HCT116 (cell line): ENCODE measurements around the gene IRS1. TPM values are rescaled to one million over a fixed set of nuclear protein-coding genes. Genes with fewer than 3 reads are reported as not detected.

Source experiments
- ATAC-seq: fragments of 200-7000 bp; cut with Tn5 transposase; 2 replicates; pipeline ENCODE4 v1.9.1; 2020; ENCODE audit warnings: mild to moderate bottlenecking, moderate library complexity
- BruUV-seq: library from RNA; stranded (reverse); fragments of 400-500 nt; replicated peaks from 2 replicates; lab custom pipeline; 2021; lab: Mats Ljungman, UMichigan
- CTCF ChIA-PET: fragments of 300-600 bp; sonication (Branson Sonifier 250); formaldehyde crosslinking; loops from one replicate; lab custom pipeline; 2021; ENCODE audit warnings: antibody characterized with exemption; lab: Charles Lee
- POLR2A ChIA-PET: fragments of 300-600, 350-600 bp; sonication (Branson Sonifier 250); formaldehyde crosslinking; loops from one replicate; lab custom pipeline; 2021; ENCODE audit warnings: antibody characterized with exemption; lab: Charles Lee
- RAD21 ChIA-PET, 2 experiments: fragments of 300-600 bp; sonication (Branson Sonifier 250); formaldehyde crosslinking; loops; one replicate each; lab custom pipeline; 2023; ENCODE audit warnings: low total read pairs in 2 of 2; ENCODE audit not compliant: uncharacterized antibody in 2 of 2, unreplicated experiment in 2 of 2, low non-redundant PET in 1 of 2; lab: Charles Lee
- DNase-seq: peaks from one replicate; pipeline ENCODE4 v3.0.0-alpha.2; 2010; ENCODE audit warnings: low read depth, low spot score
- H2AFZ ChIP-seq: fragments of 200-600 bp; shearing (Covaris generic), sonication (generic); 2 replicates; pipeline ENCODE4 v1.6.1; 2017; ENCODE audit warnings: low read depth, mixed run types, mixed read lengths, antibody characterized with exemption, low read length; ENCODE audit not compliant: poor library complexity, severe bottlenecking
- H3K27ac ChIP-seq: 2 replicates; pipeline ENCODE4 v1.5.1; 2012; ENCODE audit warnings: low read depth, low read length
- H3K27me3 ChIP-seq: fragments of 200-600 bp; sonication (generic); 2 replicates; pipeline ENCODE4 v1.6.1; 2016; ENCODE audit warnings: mixed run types, low read length, mixed read lengths; ENCODE audit not compliant: insufficient read depth
- H3K36me3 ChIP-seq, 2 experiments: fragments of 200-500 bp in 1 of 2; fragments of 200-600 bp in 1 of 2; sonication (Bioruptor generic) in 1 of 2; sonication (generic) in 1 of 2; 2 replicates each; pipeline versions ENCODE4 v1.5.1 to v1.6.1; 2014 to 2016; ENCODE audit warnings: low read length in 2 of 2, inconsistent platforms in 1 of 2, mixed read lengths in 1 of 2, mixed run types in 1 of 2; ENCODE audit not compliant: insufficient read depth in 2 of 2, control insufficient read depth in 1 of 2
- H3K4me1 ChIP-seq, 2 experiments: fragments of 200-600 bp in 1 of 2; sonication (generic) in 1 of 2; 2 replicates each; pipeline versions ENCODE4 v1.5.1 to v1.6.1; 2012 to 2017; ENCODE audit warnings: low read length in 2 of 2, inconsistent platforms in 1 of 2, mild to moderate bottlenecking in 1 of 2, mixed read lengths in 1 of 2, mixed run types in 1 of 2, moderate library complexity in 1 of 2; ENCODE audit not compliant: insufficient read depth in 2 of 2, control insufficient read depth in 1 of 2
- H3K4me2 ChIP-seq: fragments of 200-600 bp; sonication (generic); 2 replicates; pipeline ENCODE4 v1.6.1; 2017; ENCODE audit warnings: mixed run types, low read length, mixed read lengths
- H3K4me3 ChIP-seq, 2 experiments: fragments of 200-600 bp in 1 of 2; sonication (generic) in 1 of 2; replicated peaks in 1 of 2; 2 replicates each; pipeline ENCODE4 v1.5.1; 2011 to 2016; ENCODE audit warnings: low read length in 2 of 2, control low read depth in 1 of 2, low read depth in 1 of 2, mild to moderate bottlenecking in 1 of 2, mixed read lengths in 1 of 2, mixed run types in 1 of 2
- H3K79me2 ChIP-seq: fragments of 200-600 bp; sonication (generic); 2 replicates; pipeline ENCODE4 v1.6.1; 2017; ENCODE audit warnings: mild to moderate bottlenecking, mixed run types, low read length, moderate library complexity, mixed read lengths; ENCODE audit not compliant: insufficient read depth
- H3K9ac ChIP-seq: fragments of 200-600 bp; sonication (generic); 2 replicates; pipeline ENCODE4 v1.6.1; 2016; ENCODE audit warnings: low read length, mixed read lengths
- H3K9me2 ChIP-seq: fragments of 200-600 bp; sonication (generic), shearing (Covaris generic); 2 replicates; pipeline ENCODE4 v1.6.1; 2017; ENCODE audit warnings: mixed run types, mild to moderate bottlenecking, moderate library complexity; ENCODE audit not compliant: insufficient read depth
- H3K9me3 ChIP-seq, 2 experiments: fragments of 200-500 bp in 1 of 2; fragments of 200-600 bp in 1 of 2; sonication (Bioruptor generic) in 1 of 2; sonication (generic) in 1 of 2; 2 replicates each; pipeline ENCODE4 v1.6.1; 2014 to 2017; ENCODE audit warnings: low read length in 2 of 2, mixed read lengths in 2 of 2, inconsistent platforms in 1 of 2, low read depth in 1 of 2, mild to moderate bottlenecking in 1 of 2, mixed run types in 1 of 2, moderate library complexity in 1 of 2; ENCODE audit not compliant: control insufficient read depth in 1 of 2, insufficient read depth in 1 of 2
- H4K20me1 ChIP-seq: fragments of 200-600 bp; sonication (generic), shearing (Covaris generic); 2 replicates; pipeline ENCODE4 v1.6.1; 2017; ENCODE audit warnings: mixed run types, mild to moderate bottlenecking, moderate library complexity; ENCODE audit not compliant: insufficient read depth
- CBX3 ChIP-seq: IDR thresholded peaks from 2 replicates; pipeline ENCODE4 v1.6.1; 2012; ENCODE audit warnings: low read depth
- EGR1 ChIP-seq: IDR thresholded peaks from 2 replicates; pipeline ENCODE4 v1.6.1; 2012; ENCODE audit warnings: low read depth
- ELF1 ChIP-seq: IDR thresholded peaks from 2 replicates; pipeline ENCODE4 v1.6.1; 2012; ENCODE audit warnings: low read depth, borderline replicate concordance
- EZH2phosphoT487 ChIP-seq: fragments of 200-600 bp; IDR thresholded peaks from 2 replicates; pipeline ENCODE4 v1.6.1; 2018; ENCODE audit warnings: antibody characterized with exemption, borderline replicate concordance
- JUND ChIP-seq: IDR thresholded peaks from 2 replicates; pipeline ENCODE4 v1.6.1; 2012
- POLR2A ChIP-seq: IDR thresholded peaks from 2 replicates; pipeline ENCODE4 v1.7.0; 2011; ENCODE audit warnings: borderline replicate concordance; ENCODE audit not compliant: insufficient read depth, insufficient read length; ENCODE audit errors: extremely low read depth
- TCF7L2 ChIP-seq: IDR thresholded peaks from 2 replicates; pipeline ENCODE4 v1.7.0; 2011; ENCODE audit warnings: borderline replicate concordance, inconsistent platforms; ENCODE audit not compliant: insufficient read depth, insufficient read length; ENCODE audit errors: extremely low read depth
- intact Hi-C: fragments of 100-400 bp; cut with micrococcal nuclease; formaldehyde crosslinking; loops from 2 replicates; pipeline ENCODE4 v1.10.0; 2022
- total RNA-seq: library from RNA; stranded (reverse); gene quantifications from one replicate; pipeline ENCODE4 v1.2.1, GENCODE V29; 2021; ENCODE audit not compliant: unreplicated experiment
- TF ChIP-seq, protein P1 (sequence below): IDR thresholded peaks from 2 replicates; pipeline ENCODE4 v1.6.1; 2011; ENCODE audit warnings: mild to moderate bottlenecking, low read length, moderate library complexity; ENCODE audit not compliant: insufficient replicate concordance; ENCODE audit errors: extremely low read depth
- TF ChIP-seq, protein P2 (sequence below): IDR thresholded peaks from 2 replicates; pipeline ENCODE4 v1.6.1; 2012; ENCODE audit warnings: low read depth
- TF ChIP-seq, protein P3 (sequence below): IDR thresholded peaks from 2 replicates; pipeline ENCODE4 v1.6.1; 2012

Gene IRS1
- total RNA-seq, 1 experiment from 2014 or later, result 88.8 TPM

DNA sequence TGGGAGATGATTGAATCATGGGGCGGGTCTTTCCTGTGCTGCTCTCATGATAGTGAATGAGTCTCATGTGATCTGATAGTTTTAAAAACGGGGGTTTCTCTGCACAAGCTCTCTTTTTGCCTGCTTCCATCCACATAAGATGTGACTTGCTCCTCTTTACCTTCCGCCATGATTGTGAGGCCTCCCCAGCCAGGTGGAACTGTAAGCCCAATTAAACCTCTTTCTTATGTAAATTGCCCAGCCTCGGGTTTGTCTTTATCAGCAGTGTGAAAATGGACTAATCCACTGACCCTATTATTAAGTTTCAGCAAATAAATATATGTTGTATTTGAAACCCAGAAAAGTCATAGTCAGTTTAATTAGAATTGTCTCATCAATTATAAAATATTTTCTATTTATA lies 22.0 kb downstream of the IRS1 start:
- Histone ChIP-seq H3K36me3 (peaks cover 0 to 43% of the 10 kb centered on the region in 2 experiments; a peak in 3 of 4 replicates), H3K9ac (no peak overlapping the region), H3K4me2 (no peak overlapping the region), H3K27me3 (no peaks in the 10 kb centered on the region), H3K9me2 (no peaks in the 10 kb centered on the region), H3K79me2 (peaks cover 99% of the 10 kb centered on the region), H2AFZ (no peak overlapping the region), H4K20me1 (no peaks in the 10 kb centered on the region), H3K4me1 (peaks cover 42 to 47% of the 10 kb centered on the region in 2 experiments), H3K9me3 (no peaks in the 10 kb centered on the region), H3K4me3 (no peak overlapping the region), H3K27ac (no peak overlapping the region; the same call in 1 of the 2 replicates)
- no TSS peak for BruUV-seq
- ChIA-PET POLR2A (no interaction called here), CTCF (interaction anchor here (0.6 kb wide), 1 partner anchor 331 kb away, joined by 3 read pairs; no protein-coding TSS in a partner anchor), RAD21 (no interaction called here)
- ATAC-seq, result no peak
- TF ChIP-seq, protein P1, sequence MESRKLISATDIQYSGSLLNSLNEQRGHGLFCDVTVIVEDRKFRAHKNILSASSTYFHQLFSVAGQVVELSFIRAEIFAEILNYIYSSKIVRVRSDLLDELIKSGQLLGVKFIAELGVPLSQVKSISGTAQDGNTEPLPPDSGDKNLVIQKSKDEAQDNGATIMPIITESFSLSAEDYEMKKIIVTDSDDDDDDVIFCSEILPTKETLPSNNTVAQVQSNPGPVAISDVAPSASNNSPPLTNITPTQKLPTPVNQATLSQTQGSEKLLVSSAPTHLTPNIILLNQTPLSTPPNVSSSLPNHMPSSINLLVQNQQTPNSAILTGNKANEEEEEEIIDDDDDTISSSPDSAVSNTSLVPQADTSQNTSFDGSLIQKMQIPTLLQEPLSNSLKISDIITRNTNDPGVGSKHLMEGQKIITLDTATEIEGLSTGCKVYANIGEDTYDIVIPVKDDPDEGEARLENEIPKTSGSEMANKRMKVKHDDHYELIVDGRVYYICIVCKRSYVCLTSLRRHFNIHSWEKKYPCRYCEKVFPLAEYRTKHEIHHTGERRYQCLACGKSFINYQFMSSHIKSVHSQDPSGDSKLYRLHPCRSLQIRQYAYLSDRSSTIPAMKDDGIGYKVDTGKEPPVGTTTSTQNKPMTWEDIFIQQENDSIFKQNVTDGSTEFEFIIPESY, result no peak
- intact Hi-C loops, result no loop called here
- DNase-seq, result no peak

DNA sequence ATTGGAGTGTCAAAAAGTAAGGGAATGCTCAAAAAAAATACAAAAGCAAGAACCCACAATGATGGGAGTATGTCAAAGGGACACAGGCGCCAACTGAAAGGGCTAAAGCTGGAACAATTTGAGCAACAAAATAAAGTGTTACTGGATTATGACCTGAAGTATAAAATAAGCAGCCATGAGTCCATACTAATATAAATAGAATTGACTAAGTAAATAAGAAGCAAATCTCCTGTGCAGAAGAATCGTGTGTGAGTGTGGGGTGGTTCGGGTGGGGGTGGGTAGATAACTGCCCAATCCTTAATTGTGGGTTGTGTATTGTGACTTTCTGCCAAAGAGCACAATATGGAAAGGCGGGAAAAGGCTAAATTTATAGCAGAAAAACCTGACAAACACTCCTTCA lies 23.5 kb downstream of the IRS1 start:
- no peak for DNase-seq
- Histone ChIP-seq H3K9ac (no peak overlapping the region), H3K27me3 (no peaks in the 10 kb centered on the region), H3K27ac (peak overlapping the region; percentile 76; the same call in 1 of the 2 replicates), H3K4me2 (no peak overlapping the region), H3K4me1 (peaks cover 41 to 44% of the 10 kb centered on the region in 2 experiments), H3K9me3 (no peaks in the 10 kb centered on the region), H3K36me3 (peaks cover 0 to 39% of the 10 kb centered on the region in 2 experiments; a peak in 3 of 4 replicates), H3K4me3 (no peak overlapping the region), H3K9me2 (no peaks in the 10 kb centered on the region), H4K20me1 (no peaks in the 10 kb centered on the region), H3K79me2 (peaks cover 99% of the 10 kb centered on the region), H2AFZ (no peak overlapping the region)
- no TSS peak for BruUV-seq
- POLR2A ChIA-PET, result no interaction called here
- CTCF ChIA-PET, result no interaction called here
- RAD21 ChIA-PET, result no interaction called here
- TF ChIP-seq, protein P2, sequence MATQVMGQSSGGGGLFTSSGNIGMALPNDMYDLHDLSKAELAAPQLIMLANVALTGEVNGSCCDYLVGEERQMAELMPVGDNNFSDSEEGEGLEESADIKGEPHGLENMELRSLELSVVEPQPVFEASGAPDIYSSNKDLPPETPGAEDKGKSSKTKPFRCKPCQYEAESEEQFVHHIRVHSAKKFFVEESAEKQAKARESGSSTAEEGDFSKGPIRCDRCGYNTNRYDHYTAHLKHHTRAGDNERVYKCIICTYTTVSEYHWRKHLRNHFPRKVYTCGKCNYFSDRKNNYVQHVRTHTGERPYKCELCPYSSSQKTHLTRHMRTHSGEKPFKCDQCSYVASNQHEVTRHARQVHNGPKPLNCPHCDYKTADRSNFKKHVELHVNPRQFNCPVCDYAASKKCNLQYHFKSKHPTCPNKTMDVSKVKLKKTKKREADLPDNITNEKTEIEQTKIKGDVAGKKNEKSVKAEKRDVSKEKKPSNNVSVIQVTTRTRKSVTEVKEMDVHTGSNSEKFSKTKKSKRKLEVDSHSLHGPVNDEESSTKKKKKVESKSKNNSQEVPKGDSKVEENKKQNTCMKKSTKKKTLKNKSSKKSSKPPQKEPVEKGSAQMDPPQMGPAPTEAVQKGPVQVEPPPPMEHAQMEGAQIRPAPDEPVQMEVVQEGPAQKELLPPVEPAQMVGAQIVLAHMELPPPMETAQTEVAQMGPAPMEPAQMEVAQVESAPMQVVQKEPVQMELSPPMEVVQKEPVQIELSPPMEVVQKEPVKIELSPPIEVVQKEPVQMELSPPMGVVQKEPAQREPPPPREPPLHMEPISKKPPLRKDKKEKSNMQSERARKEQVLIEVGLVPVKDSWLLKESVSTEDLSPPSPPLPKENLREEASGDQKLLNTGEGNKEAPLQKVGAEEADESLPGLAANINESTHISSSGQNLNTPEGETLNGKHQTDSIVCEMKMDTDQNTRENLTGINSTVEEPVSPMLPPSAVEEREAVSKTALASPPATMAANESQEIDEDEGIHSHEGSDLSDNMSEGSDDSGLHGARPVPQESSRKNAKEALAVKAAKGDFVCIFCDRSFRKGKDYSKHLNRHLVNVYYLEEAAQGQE, result no peak
- no peak for TF ChIP-seq CBX3
- TF ChIP-seq JUND, result no peak
- no peak for TF ChIP-seq EZH2phosphoT487
- TF ChIP-seq EGR1, result no peak
- TF ChIP-seq, protein P3, sequence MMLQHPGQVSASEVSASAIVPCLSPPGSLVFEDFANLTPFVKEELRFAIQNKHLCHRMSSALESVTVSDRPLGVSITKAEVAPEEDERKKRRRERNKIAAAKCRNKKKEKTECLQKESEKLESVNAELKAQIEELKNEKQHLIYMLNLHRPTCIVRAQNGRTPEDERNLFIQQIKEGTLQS, result no peak
- TF ChIP-seq TCF7L2, result no peak
- no peak for TF ChIP-seq POLR2A
- no peak for TF ChIP-seq ELF1
- intact Hi-C loops, result no loop called here
- ATAC-seq, result no peak
